Measurements from ENCODE around the gene PLCD3.

Gene PLCD3

GRCh38 chr17:45160447-45161287, 28.4 kb upstream of the PLCD3 start:
- Histone ChIP-seq H3K79me2 (ENCODE audit: insufficient read depth, low read length) (peaks cover 16% of the 10 kb centered on the region), H3F3A (ENCODE audit: insufficient read depth) (peaks cover 14% of the 10 kb centered on the region), H2AFZ (ENCODE audit: low read depth, low read length, severe bottlenecking) (no peak overlapping the region), H3K27ac (ENCODE audit: low read depth, low read length) (peak overlapping the region; percentile 74), H3K9me3 (ENCODE audit: insufficient read depth, low read length) (no peaks in the 10 kb centered on the region), H3K36me3 (ENCODE audit: low read length) (no peaks in the 10 kb centered on the region), H3K27me3 (ENCODE audit: low read length) (no peaks in the 10 kb centered on the region), H3K4me2 (ENCODE audit: low read depth, low read length, poor library complexity, severe bottlenecking) (peak overlapping the region; percentile 91), H3K9ac (ENCODE audit: low read length) (peak overlapping the region; percentile 96), H4K20me1 (ENCODE audit: low read depth, low read length) (no peaks in the 10 kb centered on the region), H3K4me3 (ENCODE audit: insufficient read depth, low read length, poor library complexity, severe bottlenecking) (peak overlapping the region; percentile 82), H3K9me2 (replicated peaks; ENCODE audit: insufficient read depth, low read length) (no peaks in the 10 kb centered on the region)
- TF ChIP-seq CTCF (IDR thresholded peaks at IDR 0.05; ENCODE audit: insufficient read depth, low read length, poor library complexity, severe bottlenecking): no peak
- no peak for TF ChIP-seq EZH2phosphoT487 (conservative IDR thresholded peaks at IDR 0.05; ENCODE audit: low read length)

- Histone ChIP-seq H2AFZ (ENCODE audit: low read depth, low read length, severe bottlenecking) (no peak overlapping the region), H4K20me1 (ENCODE audit: low read depth, low read length) (peaks cover 3% of the 10 kb centered on the region; the same call in 1 of the 2 replicates), H3K27ac (ENCODE audit: low read depth, low read length) (no peak overlapping the region), H3K9ac (ENCODE audit: low read length) (no peak overlapping the region), H3K79me2 (ENCODE audit: insufficient read depth, low read length) (peaks cover 16% of the 10 kb centered on the region), H3K27me3 (ENCODE audit: low read length) (no peaks in the 10 kb centered on the region), H3K9me3 (ENCODE audit: insufficient read depth, low read length) (no peaks in the 10 kb centered on the region), H3F3A (ENCODE audit: insufficient read depth) (peaks cover 22% of the 10 kb centered on the region), H3K9me2 (replicated peaks; ENCODE audit: insufficient read depth, low read length) (no peaks in the 10 kb centered on the region), H3K4me3 (ENCODE audit: insufficient read depth, low read length, poor library complexity, severe bottlenecking) (no peak overlapping the region), H3K4me2 (ENCODE audit: low read depth, low read length, poor library complexity, severe bottlenecking) (no peak overlapping the region), H3K36me3 (ENCODE audit: low read length) (no peaks in the 10 kb centered on the region)
- TF ChIP-seq CTCF (IDR thresholded peaks at IDR 0.05; ENCODE audit: insufficient read depth, low read length, poor library complexity, severe bottlenecking) (no peak), EZH2phosphoT487 (conservative IDR thresholded peaks at IDR 0.05; ENCODE audit: low read length) (no peak)
Observed at GRCh38 chr17:45156242-45156641, 23.9 kb upstream of the PLCD3 start.

- Histone ChIP-seq H3K9ac (ENCODE audit: low read length) (no peak overlapping the region), H3K79me2 (ENCODE audit: insufficient read depth, low read length) (peaks cover 10% of the 10 kb centered on the region), H3K36me3 (ENCODE audit: low read length) (no peaks in the 10 kb centered on the region), H3K9me2 (replicated peaks; ENCODE audit: insufficient read depth, low read length) (no peaks in the 10 kb centered on the region), H3K4me2 (ENCODE audit: low read depth, low read length, poor library complexity, severe bottlenecking) (no peak overlapping the region), H3F3A (ENCODE audit: insufficient read depth) (peaks cover 30% of the 10 kb centered on the region), H3K4me3 (ENCODE audit: insufficient read depth, low read length, poor library complexity, severe bottlenecking) (no peak overlapping the region), H3K9me3 (ENCODE audit: insufficient read depth, low read length) (no peaks in the 10 kb centered on the region), H3K27ac (ENCODE audit: low read depth, low read length) (no peak overlapping the region), H2AFZ (ENCODE audit: low read depth, low read length, severe bottlenecking) (no peak overlapping the region), H3K27me3 (ENCODE audit: low read length) (no peaks in the 10 kb centered on the region), H4K20me1 (ENCODE audit: low read depth, low read length) (peaks cover 10% of the 10 kb centered on the region; the same call in 1 of the 2 replicates)
- no peak for TF ChIP-seq CTCF (IDR thresholded peaks at IDR 0.05; ENCODE audit: insufficient read depth, low read length, poor library complexity, severe bottlenecking)
- TF ChIP-seq EZH2phosphoT487 (conservative IDR thresholded peaks at IDR 0.05; ENCODE audit: low read length): no peak
Observed at GRCh38 chr17:45155483-45155882, 23.2 kb upstream of the PLCD3 start.

Data from SU-DHL-6 (cell line).